ENCODE results near the gene FAM228B. TPM values are rescaled to one million over a fixed set of nuclear protein-coding genes. Genes with fewer than 3 reads are reported as not detected.
"Not testable (repeated sequence)": the region's sequence is repeated elsewhere in the genome, so short reads cannot be mapped to it uniquely, and the experiment has no call there.

Gene FAM228B
- total RNA-seq, 1 donor from 2014 or later: 29.6 TPM

GRCh38 chr2:24106786-24107185 is 16.5 kb upstream of the FAM228B start:
- peaks cover 25% of the 10 kb centered on the region for H3K9me3 ChIP-seq (replicated peaks)
- no peak for DNase-seq
- intact Hi-C loops (cut with micrococcal nuclease): no loop called here
- H3K36me3 ChIP-seq: no peaks in the 10 kb centered on the region
- H3K27ac ChIP-seq (replicated peaks): no peak overlapping the region
- TF ChIP-seq, protein P1, sequence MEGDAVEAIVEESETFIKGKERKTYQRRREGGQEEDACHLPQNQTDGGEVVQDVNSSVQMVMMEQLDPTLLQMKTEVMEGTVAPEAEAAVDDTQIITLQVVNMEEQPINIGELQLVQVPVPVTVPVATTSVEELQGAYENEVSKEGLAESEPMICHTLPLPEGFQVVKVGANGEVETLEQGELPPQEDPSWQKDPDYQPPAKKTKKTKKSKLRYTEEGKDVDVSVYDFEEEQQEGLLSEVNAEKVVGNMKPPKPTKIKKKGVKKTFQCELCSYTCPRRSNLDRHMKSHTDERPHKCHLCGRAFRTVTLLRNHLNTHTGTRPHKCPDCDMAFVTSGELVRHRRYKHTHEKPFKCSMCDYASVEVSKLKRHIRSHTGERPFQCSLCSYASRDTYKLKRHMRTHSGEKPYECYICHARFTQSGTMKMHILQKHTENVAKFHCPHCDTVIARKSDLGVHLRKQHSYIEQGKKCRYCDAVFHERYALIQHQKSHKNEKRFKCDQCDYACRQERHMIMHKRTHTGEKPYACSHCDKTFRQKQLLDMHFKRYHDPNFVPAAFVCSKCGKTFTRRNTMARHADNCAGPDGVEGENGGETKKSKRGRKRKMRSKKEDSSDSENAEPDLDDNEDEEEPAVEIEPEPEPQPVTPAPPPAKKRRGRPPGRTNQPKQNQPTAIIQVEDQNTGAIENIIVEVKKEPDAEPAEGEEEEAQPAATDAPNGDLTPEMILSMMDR (IDR thresholded peaks at IDR 0.05; ENCODE audit: borderline replicate concordance): no peak
- H3K4me1 ChIP-seq: peaks cover 4% of the 10 kb centered on the region
- H3K4me3 ChIP-seq: no peak overlapping the region
- no peaks in the 10 kb centered on the region for H3K27me3 ChIP-seq (ENCODE audit: low read depth)

- intact Hi-C loops (cut with micrococcal nuclease): no loop called here
- DNase-seq: no peak
- TF ChIP-seq, protein P1 (IDR thresholded peaks at IDR 0.05; ENCODE audit: borderline replicate concordance): no peak
- Histone ChIP-seq H3K4me1 (peaks cover 5% of the 10 kb centered on the region), H3K36me3 (no peaks in the 10 kb centered on the region), H3K9me3 (replicated peaks) (peaks cover 25% of the 10 kb centered on the region), H3K27ac (replicated peaks) (no peak overlapping the region), H3K4me3 (no peak overlapping the region), H3K27me3 (ENCODE audit: low read depth) (no peaks in the 10 kb centered on the region)
Observed at GRCh38 chr2:24107336-24107735, 15.9 kb upstream of the FAM228B start.

- intact Hi-C loops (cut with micrococcal nuclease); DNase-seq; H3K27me3 ChIP-seq (ENCODE audit: low read depth); H3K4me1 ChIP-seq; H3K27ac ChIP-seq (replicated peaks); H3K4me3 ChIP-seq; H3K36me3 ChIP-seq: not testable (repeated sequence)
- H3K9me3 ChIP-seq (replicated peaks): peaks cover 28% of the 10 kb centered on the region
Observed at GRCh38 chr2:24109431-24109830, 13.8 kb upstream of the FAM228B start.

DNA sequence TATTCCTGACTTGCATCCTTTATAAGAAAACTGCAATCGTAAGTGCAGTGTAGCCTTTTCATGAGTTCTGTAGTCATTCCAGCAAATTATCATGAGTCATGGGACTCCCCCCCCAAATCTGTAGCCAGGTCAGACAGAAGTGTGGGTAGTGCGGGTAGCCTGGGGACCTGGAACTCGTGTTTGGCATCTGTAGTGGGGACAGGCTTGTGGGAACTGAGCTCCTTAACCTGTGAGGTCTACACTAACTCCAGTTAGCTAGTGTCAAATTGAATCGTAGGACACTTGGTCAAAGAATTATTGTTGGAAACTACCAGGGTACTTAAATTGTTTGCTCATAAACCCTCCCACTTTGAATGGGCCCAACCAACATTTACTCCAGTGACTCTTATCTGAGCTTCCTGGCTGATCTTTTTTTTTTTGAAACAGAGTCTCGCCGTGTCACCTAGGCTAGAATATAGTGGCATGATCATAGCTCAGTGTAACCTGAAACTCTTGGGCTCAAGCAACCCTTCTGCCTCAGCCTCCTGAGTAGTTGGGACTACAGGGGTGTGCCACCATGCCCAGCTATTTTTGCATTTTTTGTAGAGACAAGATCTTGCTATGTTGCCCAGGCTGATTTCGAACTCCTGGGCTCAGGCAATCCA is 12.5 kb upstream of the FAM228B start:
- Histone ChIP-seq H3K4me1 (peaks cover 5% of the 10 kb centered on the region), H3K27me3 (ENCODE audit: low read depth) (no peaks in the 10 kb centered on the region), H3K36me3 (peaks cover 7% of the 10 kb centered on the region), H3K4me3 (no peak overlapping the region), H3K9me3 (replicated peaks) (peaks cover 36% of the 10 kb centered on the region), H3K27ac (replicated peaks) (peak overlapping the region; percentile 65)
- no peak for DNase-seq
- TF ChIP-seq, protein P1 (IDR thresholded peaks at IDR 0.05; ENCODE audit: borderline replicate concordance): no peak
- intact Hi-C loops (cut with micrococcal nuclease): no loop called here

- peaks cover 33% of the 10 kb centered on the region for H3K9me3 ChIP-seq (replicated peaks)
Observed at GRCh38 chr2:24111407-24111901, 11.8 kb upstream of the FAM228B start.

GRCh38 chr2:24115057-24115456 is 8.2 kb upstream of the FAM228B start:
- peaks cover 11% of the 10 kb centered on the region for H3K9me3 ChIP-seq (replicated peaks)
- TF ChIP-seq, protein P1 (IDR thresholded peaks at IDR 0.05; ENCODE audit: borderline replicate concordance): no peak
- H3K36me3 ChIP-seq: peaks cover 7% of the 10 kb centered on the region
- peaks cover 5% of the 10 kb centered on the region for H3K4me1 ChIP-seq
- no peak for DNase-seq
- intact Hi-C loops (cut with micrococcal nuclease): no loop called here
- no peak overlapping the region for H3K4me3 ChIP-seq
- H3K27ac ChIP-seq (replicated peaks): no peak overlapping the region
- H3K27me3 ChIP-seq (ENCODE audit: low read depth): no peaks in the 10 kb centered on the region

More at GRCh38 chr2:24111407-24111901, 11.8 kb upstream of the FAM228B start:
- H3K27me3 ChIP-seq (ENCODE audit: low read depth): no peaks in the 10 kb centered on the region
- DNase-seq: no peak
- H3K4me1 ChIP-seq: peaks cover 5% of the 10 kb centered on the region
- H3K36me3 ChIP-seq: peaks cover 7% of the 10 kb centered on the region
- intact Hi-C loops (cut with micrococcal nuclease): no loop called here
- no peak overlapping the region for H3K4me3 ChIP-seq
- peak overlapping the region; percentile 65 for H3K27ac ChIP-seq (replicated peaks)
- TF ChIP-seq, protein P1 (IDR thresholded peaks at IDR 0.05; ENCODE audit: borderline replicate concordance): no peak

Data from left ventricle myocardium inferior (tissue), 1 donor.